Prostate gland (tissue), 2 donors: ENCODE measurements around the gene CATSPERZ. TPM values are rescaled to one million over a fixed set of nuclear protein-coding genes. Genes with fewer than 3 reads are reported as not detected.

Source experiments
- DNase-seq: peaks from one replicate; pipeline ENCODE4 v3.0.0-alpha.2; 2019; ENCODE audit warnings: low spot score
- H3K27ac ChIP-seq, 2 donors: fragments of 200-600 bp; sonication (generic); 2 replicates each; pipeline ENCODE4 v1.5.1; 2017 to 2019
- H3K27me3 ChIP-seq: fragments of 200-600 bp; sonication (generic); replicated peaks from 2 replicates; pipeline ENCODE4 v1.5.1; 2019; ENCODE audit not compliant: insufficient read depth
- H3K36me3 ChIP-seq, 2 donors: fragments of 200-600 bp; sonication (generic); 1 replicate in 1 of 2; 2 replicates in 1 of 2; pipeline versions ENCODE4 v1.5.1 to v1.8.1; 2017 to 2019
- H3K4me1 ChIP-seq: fragments of 200-600 bp; sonication (generic); replicated peaks from 2 replicates; pipeline ENCODE4 v1.5.1; 2019
- H3K4me3 ChIP-seq, 2 donors: fragments of 200-600 bp; sonication (generic); 2 replicates each; pipeline ENCODE4 v1.5.1; 2017 to 2019
- H3K9me3 ChIP-seq: fragments of 200-600 bp; sonication (generic); 2 replicates; pipeline ENCODE4 v1.5.1; 2017
- CTCF ChIP-seq, 4 experiments: fragments of 200-600 bp in 2 of 4; fragments of 450-650 bp in 2 of 4; sonication (generic) in 2 of 4; IDR thresholded peaks; 1 replicate in 3 of 4; 2 replicates in 1 of 4; pipeline ENCODE4 v1.5.1; 2016 to 2019; ENCODE audit warnings: antibody characterized with exemption in 4 of 4, mild to moderate bottlenecking in 2 of 4, moderate library complexity in 2 of 4
- POLR2A ChIP-seq: fragments of 450-650 bp; IDR thresholded peaks from one replicate; pipeline ENCODE4 v1.6.1; 2016; ENCODE audit warnings: antibody characterized with exemption, mild to moderate bottlenecking
- POLR2AphosphoS5 ChIP-seq: sonication (generic); formaldehyde crosslinking; IDR thresholded peaks from one replicate; pipeline ENCODE4 v1.6.1; 2017; ENCODE audit warnings: antibody characterized with exemption
- WGBS: methylation state at CpG from one replicate; pipeline ENCODE4 v1.1.5; 2018; 5-methylcytosine and 5-hydroxymethylcytosine counted together
- intact Hi-C: fragments of 100-400 bp; cut with DNase I; formaldehyde crosslinking; loops from one replicate; pipeline ENCODE4 v1.14.2; 2022
- total RNA-seq, 2 donors: library from RNA; depleted of rRNA; stranded (reverse); fragments of >200 nt; gene quantifications; one replicate each; pipeline ENCODE4 v1.1.0, GENCODE V29; 2016

The CATSPERZ gene
- total RNA-seq, 2 donors from 2014 or later: 44.3 TPM; not detected in 1

DNA sequence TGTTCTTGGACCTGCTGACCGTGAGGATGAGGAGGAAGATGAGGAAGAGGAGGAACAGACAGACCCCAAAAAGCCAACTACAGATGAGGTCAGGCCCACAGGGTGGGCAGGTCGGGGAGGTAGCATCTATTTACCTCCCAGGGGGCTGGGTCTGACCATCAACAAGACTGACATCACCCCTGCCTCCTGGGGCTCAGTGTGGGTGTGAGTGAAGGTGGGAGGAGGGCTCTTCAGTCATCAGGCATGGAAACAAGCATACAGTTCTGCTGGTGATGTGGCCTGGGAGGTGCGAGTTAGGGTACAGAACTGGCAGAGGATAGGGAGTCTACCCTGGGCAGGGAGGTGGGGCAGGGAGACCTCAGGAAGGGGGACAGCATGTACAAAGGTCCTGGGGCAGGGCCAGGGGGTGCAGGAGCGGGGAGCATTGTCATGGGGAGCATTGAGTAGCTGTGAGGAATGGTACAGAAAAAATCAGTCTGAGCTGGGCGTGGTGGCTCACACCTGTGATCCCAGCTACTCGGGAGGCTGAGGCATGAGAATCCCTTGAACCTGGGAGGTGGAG is 39.9 kb upstream of the CATSPERZ start:
- intact Hi-C loops: no loop called here
- H3K27ac ChIP-seq: no peak overlapping the region
- H3K9me3 ChIP-seq: no peaks in the 10 kb centered on the region
- no peak for TF ChIP-seq CTCF (IDR thresholded peaks at IDR 0.05)
- TF ChIP-seq POLR2AphosphoS5: no peak
- no peak for TF ChIP-seq POLR2A
- WGBS: 93% methylated on average over 6 of the region's 6 CpGs
- no peak for DNase-seq
- H3K27me3 ChIP-seq: no peaks in the 10 kb centered on the region
- H3K4me1 ChIP-seq: no peaks in the 10 kb centered on the region
- no peak overlapping the region for H3K4me3 ChIP-seq
- peaks cover 0 to 19% of the 10 kb centered on the region in 2 donors for H3K36me3 ChIP-seq

DNA sequence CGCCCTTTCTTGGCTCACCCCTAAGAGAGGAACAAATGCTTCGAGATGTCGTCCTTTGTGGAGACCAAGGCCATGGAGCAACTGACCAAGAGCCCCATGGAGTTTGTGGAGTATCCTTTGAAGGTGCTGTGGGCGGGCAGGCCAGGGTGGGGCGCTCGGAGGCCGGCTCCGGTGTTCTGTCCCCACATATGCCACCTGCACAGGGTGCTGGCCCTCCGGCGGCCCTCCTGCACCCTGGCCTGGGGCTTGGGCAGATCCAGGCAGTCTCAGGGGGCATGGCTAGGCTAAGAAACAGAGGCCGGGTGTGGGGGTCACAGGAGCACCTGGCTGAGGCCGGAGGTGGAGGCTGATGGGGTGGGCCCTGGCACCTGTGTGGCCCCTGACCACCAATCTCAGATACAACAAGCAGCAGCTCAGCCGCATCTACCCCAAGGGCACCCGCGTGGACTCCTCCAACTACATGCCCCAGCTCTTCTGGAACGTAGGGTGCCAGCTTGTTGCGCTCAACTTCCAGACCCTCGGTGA is 38.5 kb upstream of the CATSPERZ start:
- no peak for DNase-seq
- no peak overlapping the region for H3K27ac ChIP-seq
- no peak overlapping the region for H3K4me3 ChIP-seq
- no peaks in the 10 kb centered on the region for H3K9me3 ChIP-seq
- TF ChIP-seq POLR2A: no peak
- no peak for TF ChIP-seq POLR2AphosphoS5
- TF ChIP-seq CTCF (IDR thresholded peaks at IDR 0.05): no peak
- H3K27me3 ChIP-seq: no peaks in the 10 kb centered on the region
- no peaks in the 10 kb centered on the region for H3K4me1 ChIP-seq
- intact Hi-C loops: no loop called here
- 91% methylated on average over 18 of the region's 18 CpGs for WGBS
- H3K36me3 ChIP-seq: peaks cover 0 to 19% of the 10 kb centered on the region in 2 donors

DNA sequence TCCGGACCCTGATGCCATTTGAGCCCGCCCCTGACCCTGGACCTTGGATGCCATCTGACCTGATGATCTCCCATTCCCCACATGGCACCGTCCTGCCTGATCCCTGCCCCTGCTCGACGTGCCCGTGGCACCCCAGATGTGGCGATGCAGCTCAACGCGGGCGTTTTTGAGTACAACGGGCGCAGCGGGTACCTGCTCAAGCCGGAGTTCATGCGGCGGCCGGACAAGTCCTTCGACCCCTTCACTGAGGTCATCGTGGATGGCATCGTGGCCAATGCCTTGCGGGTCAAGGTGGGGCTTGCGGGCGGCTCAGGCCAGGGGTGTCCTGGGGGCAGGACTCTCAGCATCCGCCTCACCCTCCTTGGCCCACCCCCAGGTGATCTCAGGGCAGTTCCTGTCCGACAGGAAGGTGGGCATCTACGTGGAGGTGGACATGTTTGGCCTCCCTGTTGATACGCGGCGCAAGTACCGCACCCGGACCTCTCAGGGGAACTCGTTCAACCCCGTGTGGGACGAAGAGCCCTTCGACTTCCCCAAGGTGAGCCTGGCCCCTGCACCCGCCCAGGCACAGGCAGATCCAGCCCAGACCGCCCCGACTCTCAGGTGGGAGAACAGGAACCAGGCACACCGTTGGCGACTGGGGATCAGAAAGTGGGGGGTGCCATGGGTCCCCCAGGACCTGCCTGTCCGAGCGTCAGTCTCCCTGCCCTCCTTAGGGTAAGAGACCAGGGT is 37.7 kb upstream of the CATSPERZ start:
- 94% methylated on average over 40 of the region's 42 CpGs for WGBS
- Histone ChIP-seq H3K27me3 (no peaks in the 10 kb centered on the region), H3K9me3 (no peaks in the 10 kb centered on the region), H3K4me3 (no peak overlapping the region), H3K4me1 (no peaks in the 10 kb centered on the region), H3K36me3 (peaks cover 0 to 19% of the 10 kb centered on the region in 2 donors), H3K27ac (no peak overlapping the region)
- no peak for DNase-seq
- intact Hi-C loops: no loop called here
- no peak for TF ChIP-seq POLR2A
- TF ChIP-seq POLR2AphosphoS5: no peak
- no peak for TF ChIP-seq CTCF (IDR thresholded peaks at IDR 0.05)

DNA sequence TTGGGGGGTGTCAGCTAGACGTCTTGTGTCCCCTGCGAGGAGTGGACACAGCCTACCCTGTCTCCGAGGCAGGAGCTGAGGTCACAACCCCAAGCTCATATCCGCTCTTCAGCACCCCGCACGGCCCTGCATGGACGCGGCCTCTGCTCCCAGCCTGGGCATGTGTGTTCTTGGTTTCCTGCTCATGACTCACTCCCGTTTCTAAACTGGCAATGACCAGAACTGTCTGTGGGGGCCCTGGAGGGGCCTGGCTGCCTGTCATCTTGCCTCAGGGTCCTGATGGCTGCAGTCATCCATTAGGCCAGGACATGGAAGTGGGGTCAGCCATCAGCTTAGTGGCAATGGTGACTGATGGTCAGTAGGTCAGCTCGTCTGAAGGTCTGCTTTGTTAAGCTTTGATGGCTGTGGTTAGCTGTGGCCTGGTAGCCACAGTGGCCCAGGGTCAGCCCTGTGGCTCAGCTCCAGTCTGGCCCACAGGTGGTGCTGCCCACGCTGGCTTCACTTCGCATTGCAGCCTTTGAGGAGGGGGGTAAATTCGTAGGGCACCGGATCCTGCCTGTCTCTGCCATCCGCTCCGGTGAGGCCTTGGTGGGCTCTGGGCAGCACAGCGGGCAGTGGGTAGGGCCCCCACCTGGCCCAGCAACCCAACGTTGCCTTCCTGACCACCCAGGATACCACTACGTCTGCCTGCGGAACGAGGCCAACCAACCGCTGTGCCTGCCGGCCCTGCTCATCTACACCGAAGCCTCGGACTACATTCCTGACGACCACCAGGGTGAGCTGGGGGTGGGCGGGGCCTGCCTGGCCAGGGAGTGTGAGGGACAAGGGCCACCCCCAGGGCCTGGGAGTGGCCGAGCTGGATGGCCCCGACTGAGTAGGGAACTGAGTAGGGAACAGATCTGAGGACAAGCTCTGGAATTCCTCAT is 36.9 kb upstream of the CATSPERZ start:
- WGBS: 86% methylated on average over 29 of the region's 29 CpGs
- Histone ChIP-seq H3K27ac (no peak overlapping the region), H3K9me3 (no peaks in the 10 kb centered on the region), H3K36me3 (peaks cover 0 to 18% of the 10 kb centered on the region in 2 donors), H3K27me3 (no peaks in the 10 kb centered on the region), H3K4me1 (no peaks in the 10 kb centered on the region), H3K4me3 (no peak overlapping the region)
- DNase-seq: no peak
- intact Hi-C loops: no loop called here
- TF ChIP-seq POLR2AphosphoS5: no peak
- no peak for TF ChIP-seq POLR2A
- TF ChIP-seq CTCF (IDR thresholded peaks at IDR 0.05): no peak
